ENCODE measurements around the gene ZNF423.

Gene ZNF423

DNA sequence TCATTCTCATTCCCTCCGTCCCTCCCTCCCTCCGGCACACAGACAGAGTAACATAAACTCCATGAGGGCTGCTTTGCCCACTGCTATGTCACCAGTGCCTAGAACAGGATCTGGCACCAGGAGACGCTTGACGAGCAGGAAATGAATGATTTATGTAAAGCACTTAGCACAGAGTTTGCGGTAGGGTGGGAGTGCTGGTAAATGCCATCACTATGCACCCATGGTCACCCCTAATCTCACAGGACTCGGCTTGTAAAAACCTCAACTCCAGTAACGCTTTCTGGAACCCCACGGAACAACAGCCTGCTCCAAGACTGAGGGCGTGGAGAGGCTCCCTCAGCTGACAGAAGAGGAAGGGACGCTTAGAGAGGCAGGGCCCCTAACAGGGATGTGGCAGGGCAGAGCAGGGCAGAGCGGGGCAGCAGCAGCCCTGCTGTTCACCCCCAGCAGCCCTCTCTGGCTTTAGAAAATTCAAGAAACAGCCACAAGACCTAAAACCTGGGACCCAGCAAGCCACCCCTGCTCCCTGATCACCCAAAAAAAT lies 325.4 kb downstream of the ZNF423 start:
- DNase-seq (ENCODE audit: low spot score): no peak

DNA sequence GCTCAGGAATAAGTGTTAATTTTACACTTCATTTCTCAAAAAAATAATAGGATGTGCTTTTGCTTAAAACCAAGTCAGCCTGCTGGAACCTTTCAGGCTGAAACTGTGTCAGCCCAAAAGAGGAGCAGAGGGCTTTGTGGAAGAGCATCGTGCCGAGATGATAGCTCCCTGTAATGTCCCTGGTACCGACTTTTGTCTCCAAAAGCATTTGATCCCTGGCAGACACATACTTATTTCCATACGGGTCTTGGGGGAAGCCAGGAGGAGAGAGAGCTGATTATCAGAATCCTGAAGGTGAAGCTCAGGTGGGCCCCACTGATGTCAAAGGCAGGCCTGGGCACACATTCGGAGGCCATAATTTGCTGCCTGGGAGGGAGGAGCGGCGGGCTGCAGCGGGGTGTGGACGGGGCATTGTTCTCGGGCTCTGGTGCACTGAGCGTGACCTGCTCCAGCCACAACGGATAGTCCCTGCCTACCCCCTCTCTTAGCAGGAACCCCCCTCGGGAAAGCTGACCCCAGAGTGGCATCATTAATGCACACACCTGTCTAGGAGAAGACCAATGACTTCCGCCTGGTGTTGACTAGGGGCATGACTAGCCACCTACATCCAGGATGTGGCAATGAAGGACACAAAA lies 326.4 kb downstream of the ZNF423 start:
- no peak for DNase-seq (ENCODE audit: low spot score)

DNA sequence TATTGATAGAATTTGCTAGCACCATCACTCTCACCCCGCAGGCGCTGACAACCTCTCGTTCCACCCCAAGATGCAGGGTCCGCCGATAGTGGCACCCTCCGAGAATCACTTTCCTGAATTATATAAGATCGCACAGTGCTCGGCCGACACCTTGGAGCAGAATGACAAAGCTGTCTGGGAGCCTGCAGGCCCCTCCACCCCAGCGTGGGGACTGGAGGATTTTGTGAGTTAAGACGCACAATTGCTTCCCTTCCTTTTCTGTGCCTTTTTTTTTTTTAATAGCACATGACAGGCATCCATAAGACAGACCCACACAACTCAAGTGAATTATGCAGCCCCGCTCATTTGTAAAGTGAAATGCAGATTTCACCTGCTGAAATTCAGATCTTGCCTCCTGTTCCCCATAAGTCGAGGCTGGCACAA lies 327.0 kb downstream of the ZNF423 start:
- DNase-seq (ENCODE audit: low spot score): no peak

DNA sequence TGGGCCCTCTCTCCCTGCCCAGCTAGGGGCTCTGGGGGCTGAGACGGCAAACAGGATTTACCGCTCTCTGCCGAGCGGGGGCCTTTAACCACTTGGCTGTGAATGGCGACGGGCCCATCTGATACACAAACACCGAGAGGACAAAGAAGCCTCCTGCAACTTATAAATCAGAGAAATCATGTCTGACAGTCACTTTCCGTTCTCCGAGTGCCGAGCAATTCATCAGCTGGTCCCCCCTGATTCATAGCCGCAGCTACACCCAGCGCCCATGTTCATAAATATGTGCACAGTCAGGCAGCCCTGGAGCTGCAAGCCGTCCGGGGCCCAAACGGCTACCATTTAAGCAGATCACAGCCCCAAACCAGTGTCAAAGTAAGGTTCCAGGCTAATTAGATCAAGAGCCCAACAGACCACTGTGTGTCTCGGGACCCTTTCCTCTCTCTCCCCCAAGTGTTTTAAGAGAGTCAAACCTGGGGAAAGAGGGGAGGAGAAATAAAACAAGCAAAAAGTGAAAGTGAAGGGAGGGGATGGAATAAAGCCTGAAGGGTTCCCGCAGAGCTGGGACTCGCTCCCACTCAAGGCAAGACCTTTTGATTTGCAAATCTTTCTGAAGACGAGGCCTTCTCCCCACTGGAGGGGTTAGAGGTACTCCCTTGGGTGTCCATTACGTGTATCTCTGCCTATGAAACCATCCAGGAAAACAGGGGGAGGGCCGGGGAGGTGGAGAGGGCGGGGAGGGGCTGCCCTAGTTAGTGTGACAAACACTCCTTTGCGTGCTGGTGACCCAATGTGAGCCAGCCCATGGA lies 327.6 kb downstream of the ZNF423 start:
- no peak for DNase-seq (ENCODE audit: low spot score)

DNA sequence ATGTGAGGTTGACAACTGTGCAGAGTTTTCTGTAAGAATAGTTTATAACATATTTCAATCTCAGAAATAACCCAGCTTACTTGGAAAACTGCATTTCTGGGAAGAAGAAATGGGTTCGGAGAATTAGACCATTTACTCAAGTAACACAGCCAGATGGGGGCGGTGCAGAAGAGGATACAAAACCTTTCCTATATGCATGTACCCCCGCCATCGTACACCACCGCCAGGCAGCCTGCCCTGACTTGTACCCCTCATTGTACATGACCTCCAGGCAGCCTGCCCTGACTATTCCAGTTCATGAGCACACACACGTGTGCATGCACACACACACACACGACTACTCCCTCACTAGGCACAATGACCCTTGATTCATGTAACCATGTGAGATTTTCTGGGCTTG lies 328.3 kb downstream of the ZNF423 start:
- DNase-seq (ENCODE audit: low spot score): no peak

DNA sequence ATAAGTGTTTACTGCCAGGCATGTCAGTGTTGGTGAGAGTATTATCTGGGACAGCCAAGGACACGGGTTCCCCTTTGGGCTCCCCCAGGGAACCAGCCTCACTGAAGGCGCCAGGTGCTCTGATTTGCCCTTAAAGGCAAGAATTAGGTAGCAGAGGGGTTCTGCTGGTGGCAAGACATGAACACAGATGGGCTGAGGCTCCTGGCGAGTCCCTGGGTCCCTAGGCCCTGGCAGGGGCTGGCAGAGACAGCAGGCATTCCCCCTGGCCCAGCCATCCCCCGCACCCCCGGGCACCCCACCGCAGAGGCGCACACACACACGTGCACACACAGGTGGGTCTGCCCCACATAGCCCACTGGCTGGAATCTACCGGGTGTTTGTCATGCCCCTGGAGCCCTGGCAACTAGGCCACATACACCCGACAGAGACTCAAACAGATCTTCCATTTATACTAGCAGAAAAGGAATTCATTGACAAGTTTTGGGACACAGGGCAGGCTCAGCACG lies 329.0 kb downstream of the ZNF423 start:
- DNase-seq (ENCODE audit: low spot score): no peak

DNA sequence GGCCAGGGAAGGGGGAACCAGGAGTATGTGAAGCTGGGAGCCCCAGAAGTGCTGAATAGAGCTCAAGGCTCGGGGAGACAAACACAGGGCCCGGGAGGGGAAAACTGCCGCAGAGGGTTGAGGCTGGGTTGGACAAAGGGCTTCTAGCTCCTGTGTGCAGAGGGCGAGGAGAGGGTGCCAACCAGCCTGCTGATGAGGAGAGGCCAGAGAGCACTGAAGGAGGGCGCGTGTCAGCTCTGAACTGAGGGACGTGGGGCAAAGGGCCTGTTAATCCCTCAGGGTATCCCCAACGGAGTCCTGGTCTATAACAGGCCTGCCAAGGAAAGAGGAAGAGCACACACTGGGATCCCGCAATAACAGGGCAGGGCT lies 331.0 kb downstream of the ZNF423 start:
- no peak for DNase-seq (ENCODE audit: low spot score)

DNA sequence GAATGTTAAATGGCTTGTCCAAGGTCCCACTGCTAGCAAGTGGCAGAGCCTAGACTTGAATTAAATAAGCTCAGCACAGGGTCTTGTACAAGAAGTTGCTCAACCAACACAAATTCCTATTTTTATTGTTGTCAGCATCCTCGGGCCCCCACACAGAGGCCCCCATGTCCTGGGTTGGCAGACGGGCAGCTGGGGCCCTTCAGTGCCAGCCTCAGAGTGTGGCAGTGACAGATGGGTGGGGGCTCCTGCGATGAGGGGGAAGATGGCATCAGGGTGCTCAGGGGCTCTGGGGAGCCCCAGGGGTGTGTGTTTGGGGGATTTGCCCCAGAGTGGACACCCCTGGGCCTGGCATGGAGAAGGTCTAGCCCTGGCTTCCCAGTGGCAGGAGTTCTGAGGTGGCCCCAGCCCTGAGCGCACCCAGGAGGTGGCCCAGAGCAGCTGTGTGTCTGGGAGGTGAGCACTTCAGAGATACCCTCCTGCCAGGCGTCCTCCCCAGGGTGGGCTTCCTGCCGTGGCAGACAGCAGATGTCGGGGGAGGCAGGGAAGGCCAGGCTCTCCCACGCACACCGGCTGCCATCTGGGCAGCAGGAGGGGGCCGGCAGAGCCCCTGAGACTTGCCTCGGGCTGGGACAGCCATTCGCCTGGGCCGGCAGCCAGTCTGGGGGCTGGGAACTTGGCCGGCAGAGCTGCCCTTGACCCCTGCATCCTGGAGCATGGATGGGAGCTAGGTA lies 331.5 kb downstream of the ZNF423 start:
- no peak for DNase-seq (ENCODE audit: low spot score)

DNA sequence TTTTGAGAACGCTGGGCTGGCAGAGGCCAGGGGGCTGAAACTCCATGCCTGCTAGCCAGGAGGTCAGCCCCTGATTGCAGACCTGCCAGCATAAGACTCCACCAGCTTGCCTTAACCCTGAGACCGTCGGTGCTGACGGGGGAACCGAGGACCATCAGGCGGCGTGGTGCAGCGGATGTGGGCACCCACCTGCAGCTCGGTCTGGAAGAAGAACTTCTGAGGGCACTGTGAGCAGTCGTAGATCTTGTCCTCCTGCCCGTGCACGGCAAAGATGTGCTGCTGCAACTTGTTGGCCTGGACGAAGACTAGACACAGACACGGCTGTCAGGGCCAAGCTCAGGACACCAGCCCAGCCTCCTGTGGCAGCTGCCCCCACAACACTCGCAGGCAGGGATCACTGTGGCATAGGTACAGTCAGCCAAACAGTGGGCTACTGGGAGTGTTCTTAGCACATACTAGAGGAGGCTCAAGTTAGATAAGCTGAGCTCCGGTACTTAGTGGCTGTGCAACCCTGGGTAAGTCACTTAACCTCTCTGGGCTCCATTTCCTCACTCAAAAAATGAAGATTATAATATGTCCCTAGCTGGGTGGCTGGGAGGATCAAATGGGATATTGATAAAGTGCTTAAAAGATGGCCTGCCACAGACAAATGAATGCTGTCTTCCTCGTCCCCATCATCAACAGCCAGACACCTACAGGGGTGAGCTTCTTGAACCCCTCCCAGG lies 332.3 kb downstream of the ZNF423 start:
- no peak for DNase-seq (ENCODE audit: low spot score)

DNA sequence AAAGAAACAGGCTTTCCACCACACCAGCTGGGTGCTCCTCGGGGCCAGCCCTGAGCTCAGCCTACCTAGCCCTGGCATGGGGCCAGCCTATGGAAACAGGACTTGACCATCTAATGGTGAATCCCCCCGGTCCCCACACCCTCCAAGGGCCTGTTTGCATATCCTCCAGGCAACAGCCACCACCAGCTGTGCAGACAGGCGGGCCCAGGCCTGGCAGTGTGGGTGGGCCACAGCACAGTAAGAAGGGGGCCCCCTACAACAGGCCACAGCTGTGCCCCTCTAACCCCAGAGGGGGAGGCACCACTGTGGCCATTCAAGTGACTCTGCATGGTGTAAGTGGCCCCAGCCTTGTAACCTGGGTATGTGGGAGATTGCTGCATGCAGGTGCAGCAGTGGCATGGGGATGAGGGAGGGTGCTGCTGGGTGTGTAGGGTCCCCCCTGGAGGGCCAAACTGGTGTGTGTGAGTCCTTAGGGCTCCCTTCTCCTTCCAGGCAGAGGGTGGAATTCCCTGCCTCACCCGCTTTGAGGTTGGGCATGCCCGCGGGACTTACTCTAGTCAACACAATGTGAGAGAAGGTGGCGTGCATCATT lies 334.1 kb downstream of the ZNF423 start:
- no peak for DNase-seq (ENCODE audit: low spot score)

DNA sequence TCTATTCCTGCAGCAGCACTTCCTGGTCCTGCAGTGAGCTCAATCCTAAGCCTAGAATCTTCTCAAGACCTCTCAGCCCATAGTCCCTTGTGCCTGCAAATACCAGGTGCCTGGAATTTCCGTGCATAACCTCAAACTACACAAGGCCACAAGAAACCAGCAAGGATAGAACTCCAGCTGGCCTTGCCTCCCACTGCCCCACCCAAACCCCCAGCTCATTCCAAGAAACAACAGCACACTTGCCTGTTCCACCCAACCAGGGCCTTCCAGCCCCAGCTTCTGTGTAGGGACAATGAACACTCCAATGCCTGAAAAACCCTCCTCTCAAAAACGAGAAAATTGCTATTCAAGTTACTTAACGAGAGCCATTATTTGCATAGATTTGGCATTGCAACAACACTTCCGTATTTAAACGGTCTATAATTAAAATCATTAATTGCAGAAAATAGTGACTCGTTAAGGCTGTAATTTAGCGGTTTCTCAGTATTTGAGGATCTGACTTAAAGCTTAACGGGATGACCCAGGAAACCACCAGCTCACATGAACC lies 335.3 kb downstream of the ZNF423 start:
- no peak for DNase-seq (ENCODE audit: low spot score)

DNA sequence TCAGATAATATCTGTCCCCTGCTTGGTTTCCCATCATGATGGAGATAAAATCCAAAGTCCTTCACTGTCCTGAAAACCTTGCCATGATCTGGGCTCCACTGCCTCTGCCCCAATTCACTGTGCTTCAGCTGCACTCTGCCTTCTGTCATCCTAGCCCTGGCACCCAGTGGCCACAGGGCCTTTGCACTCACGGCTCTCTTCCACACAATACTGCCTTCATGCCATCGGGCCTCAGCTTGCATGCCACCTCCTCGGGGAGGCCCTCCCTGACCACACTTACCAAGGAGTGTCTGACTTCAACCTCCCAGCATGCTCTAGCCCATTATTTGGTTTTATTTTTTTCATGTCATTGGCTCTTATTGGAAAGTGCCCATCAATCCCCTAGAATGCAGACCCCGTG lies 336.2 kb downstream of the ZNF423 start:
- DNase-seq (ENCODE audit: low spot score): no peak

DNA sequence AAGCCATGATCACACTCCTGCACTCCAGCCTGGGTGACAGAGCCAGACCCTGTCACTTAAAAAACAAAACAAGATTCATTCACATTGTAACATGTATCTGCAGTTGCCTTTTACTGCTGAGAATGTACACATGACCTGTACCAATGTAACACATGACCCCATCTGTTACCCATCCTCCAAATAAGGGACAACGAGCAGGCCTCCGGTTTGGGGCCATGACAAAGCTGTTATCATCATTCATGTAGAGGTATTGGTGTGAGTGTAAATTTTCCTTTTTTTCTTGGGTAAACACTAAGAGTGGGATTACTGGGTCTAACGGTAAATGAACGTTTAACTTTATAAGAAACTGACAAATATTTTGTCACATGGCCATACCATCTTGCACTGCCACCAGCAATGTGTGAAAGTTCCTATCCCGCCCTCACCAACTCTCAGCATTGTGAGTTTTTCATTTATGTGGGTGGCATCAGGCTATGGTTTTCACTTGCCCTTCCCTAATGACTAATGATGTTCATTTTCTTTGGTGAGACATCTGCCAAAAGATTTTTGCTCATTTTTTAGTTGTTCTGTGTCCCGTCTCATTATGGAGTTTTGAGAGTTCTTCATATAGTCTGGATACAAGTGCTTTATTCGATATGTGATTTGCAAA lies 336.8 kb downstream of the ZNF423 start:
- no peak for DNase-seq (ENCODE audit: low spot score)

DNA sequence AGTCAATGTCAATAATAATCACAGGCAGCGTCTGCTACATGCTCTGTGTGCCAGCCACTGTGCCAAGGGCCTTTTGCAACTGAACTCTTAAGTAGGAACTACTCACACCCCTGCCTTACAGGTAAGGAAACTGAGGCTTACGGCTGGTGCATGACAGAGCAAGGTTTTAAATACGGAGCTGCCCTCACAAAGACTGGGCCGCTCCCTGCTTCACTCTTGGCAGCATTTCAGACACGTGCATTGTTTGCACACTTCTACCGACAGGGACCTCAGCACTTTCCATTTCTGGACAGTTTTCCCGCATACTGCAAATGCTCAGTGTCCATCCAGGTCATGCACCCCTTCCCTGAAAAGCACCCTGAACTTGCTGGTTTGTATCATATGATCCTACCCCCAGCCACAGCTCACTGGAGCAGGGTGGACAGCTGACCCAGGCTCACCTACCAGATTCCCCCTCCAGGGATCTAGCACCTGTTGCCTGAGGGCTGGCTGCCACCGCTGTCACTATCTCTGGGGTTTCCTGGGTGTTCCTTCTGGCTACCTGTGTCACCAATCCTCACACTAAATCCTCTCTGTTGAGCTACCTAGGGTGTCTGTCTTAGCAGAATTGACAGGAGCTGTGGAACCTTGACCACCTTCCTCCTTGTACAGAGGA lies 339.4 kb downstream of the ZNF423 start:
- DNase-seq (ENCODE audit: low spot score): no peak

DNA sequence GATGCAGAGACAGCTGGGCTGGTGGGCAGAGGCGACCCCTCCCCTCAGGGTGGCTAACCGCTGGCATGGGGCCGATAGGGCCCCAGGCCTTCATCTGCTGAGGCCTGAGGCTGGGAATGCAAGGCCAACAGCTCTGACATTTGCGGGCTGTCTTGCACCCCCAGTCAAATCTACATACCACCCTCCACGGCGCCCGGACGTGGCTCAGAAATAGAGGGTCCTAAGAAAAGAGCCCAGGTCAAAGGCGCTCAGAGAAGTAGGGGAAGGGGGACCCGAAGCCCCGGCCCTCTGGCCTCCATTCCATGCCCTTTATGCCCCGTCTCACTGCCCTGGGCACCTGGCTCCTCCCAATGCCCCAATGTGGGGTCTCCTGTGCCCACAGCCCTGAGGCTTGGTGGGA lies 340.1 kb downstream of the ZNF423 start:
- DNase-seq (ENCODE audit: low spot score): no peak

DNA sequence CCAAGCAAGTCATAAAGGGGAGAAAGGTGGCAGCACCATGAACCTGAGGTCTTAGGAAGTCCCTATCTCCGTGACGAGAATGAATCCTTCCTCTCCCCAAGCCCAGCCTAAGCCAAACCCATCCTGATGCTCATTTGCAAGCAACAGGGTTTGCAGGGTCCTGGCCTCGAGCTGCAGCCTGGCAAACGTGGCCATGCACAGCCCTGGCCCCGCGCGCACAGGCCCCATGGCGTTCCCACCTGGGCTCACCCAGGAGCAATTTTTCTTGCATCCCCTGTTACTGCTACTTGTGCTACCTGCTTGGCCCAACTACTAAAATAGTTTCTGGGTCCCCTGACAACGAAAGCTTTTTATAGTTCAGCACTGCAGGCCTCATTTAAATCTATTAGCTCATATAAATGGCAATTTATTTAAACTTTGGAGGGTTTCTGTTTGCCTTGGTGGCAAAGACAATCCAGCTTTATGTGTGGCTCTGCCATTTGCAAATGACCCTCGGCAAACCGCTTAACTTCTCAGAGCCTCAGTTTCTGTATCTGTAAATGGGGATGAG lies 340.8 kb downstream of the ZNF423 start:
- no peak for DNase-seq (ENCODE audit: low spot score)

DNA sequence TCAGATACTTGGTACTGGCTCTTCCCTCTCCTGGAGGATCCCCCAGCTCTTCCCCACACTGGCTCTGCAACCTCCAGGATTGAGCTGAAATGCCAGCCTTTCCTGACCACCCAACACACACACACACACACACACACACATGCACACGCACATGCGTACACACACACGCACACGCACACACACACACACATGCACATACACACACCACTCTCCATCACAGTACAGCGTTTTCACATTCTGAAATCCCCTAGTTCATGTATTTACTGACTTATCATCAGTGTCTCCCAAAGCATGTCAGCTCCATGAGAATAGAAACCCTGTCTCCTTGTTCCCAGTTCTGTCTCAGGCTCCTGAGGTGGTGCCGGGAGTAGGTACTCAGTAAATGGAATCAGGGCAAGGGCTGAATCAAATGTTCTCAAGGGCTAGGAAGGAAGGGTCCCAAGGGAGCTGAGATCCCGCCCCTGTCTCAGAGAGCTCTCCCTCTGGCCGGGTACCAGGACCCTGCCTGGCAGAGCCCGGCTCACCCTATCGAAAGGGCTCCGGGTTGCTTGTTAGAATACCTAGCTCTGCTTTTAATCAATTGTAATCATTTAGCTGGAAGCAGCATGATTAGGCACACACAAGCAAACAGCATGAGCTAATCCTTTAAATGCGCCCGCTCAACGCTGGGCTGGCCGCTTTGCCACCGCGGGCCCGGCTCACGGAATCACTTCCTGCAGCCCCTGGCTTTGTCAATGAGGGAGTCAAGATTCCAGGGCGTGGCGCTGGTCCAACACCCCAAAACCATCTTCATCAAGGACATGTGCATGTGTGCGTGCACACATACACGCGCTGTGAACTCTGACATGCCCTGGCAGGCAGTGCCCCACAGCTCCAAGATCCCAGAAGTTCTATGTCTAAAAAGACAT lies 341.6 kb downstream of the ZNF423 start:
- DNase-seq (ENCODE audit: low spot score): no peak

DNA sequence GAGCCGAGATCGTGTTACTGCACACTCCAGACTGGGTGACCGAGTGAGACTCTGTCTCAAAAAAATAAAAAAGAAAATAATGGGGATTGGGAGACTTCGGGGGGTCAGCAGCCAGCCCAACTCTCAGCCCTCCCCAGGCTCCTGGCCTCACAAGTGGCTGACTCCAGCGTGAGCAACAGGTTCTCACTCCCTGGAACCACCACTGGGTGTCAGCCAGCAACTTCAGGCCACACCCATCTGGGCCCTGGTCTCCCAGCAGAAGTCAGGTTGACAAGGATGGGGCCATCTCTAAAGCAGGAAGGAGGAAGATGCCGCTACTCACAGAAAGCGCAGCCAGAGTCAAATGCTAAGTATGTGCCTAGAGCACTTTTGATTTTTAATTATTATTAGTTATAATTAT lies 342.9 kb downstream of the ZNF423 start:
- DNase-seq (ENCODE audit: low spot score): no peak
